HFFc6 (cell line): Measurements from ENCODE around the gene RPS27. TPM values are rescaled to one million over a fixed set of nuclear protein-coding genes. Genes with fewer than 3 reads are reported as not detected.
"Not testable (repeated sequence)": the region's sequence is repeated elsewhere in the genome, so short reads cannot be mapped to it uniquely, and the experiment has no call there.

Source experiments
- DNase-seq: peaks from one replicate; pipeline ENCODE4 v3.0.0-alpha.2; 2018
- H3K27ac Mint-ChIP-seq: 2 replicates; pipeline ENCODE4 v1.8.0; 2020; ENCODE audit warnings: mild to moderate bottlenecking, mixed read lengths
- H3K27me3 Mint-ChIP-seq: 2 replicates; pipeline ENCODE4 v1.8.0; 2021; ENCODE audit warnings: mild to moderate bottlenecking, moderate library complexity, mixed read lengths; ENCODE audit not compliant: insufficient read depth
- H3K36me3 Mint-ChIP-seq: 2 replicates; pipeline ENCODE4 v1.8.0; 2021; ENCODE audit warnings: low read depth, mixed read lengths
- H3K4me1 Mint-ChIP-seq: 2 replicates; pipeline ENCODE4 v1.8.0; 2020; ENCODE audit warnings: low read depth, mixed read lengths
- H3K4me3 Mint-ChIP-seq: 2 replicates; pipeline ENCODE4 v1.8.0; 2020; ENCODE audit warnings: mild to moderate bottlenecking, moderate library complexity, mixed read lengths
- H3K9me3 Mint-ChIP-seq: 2 replicates; pipeline ENCODE4 v1.8.0; 2020; ENCODE audit warnings: mild to moderate bottlenecking, mixed read lengths
- total RNA-seq, 6 experiments: library from RNA; stranded (reverse); fragmentation: NEBNext Ultra II Directional; extraction: Animal tissue kit (Norgen Biotek cat#: 25700); gene quantifications; 2 replicates in 1 of 6; 3 replicates in 5 of 6; pipeline ENCODE4 v1.2.3, GENCODE V29; 2021
- TF ChIP-seq, protein P1 (sequence below): fragments of 200-600 bp; sonication (generic); IDR thresholded peaks from 2 replicates; pipeline ENCODE4 v1.5.0; 2021; ENCODE audit warnings: antibody characterized with exemption, mild to moderate bottlenecking

Gene RPS27
- total RNA-seq, 6 experiments from 2014 or later = 954 to 1,562 (median 1,206) TPM

GRCh38 chr1:153991806-153992205, 1.2 kb downstream of the RPS27 start:
- no peak for DNase-seq
- Mint-ChIP-seq H3K27ac (peak overlapping the region; percentile 99), H3K4me3 (peak overlapping the region; percentile 99), H3K9me3 (peaks cover 7% of the 10 kb centered on the region), H3K4me1 (peaks cover 34% of the 10 kb centered on the region), H3K27me3 (peaks cover 17% of the 10 kb centered on the region), H3K36me3 (peaks cover 41% of the 10 kb centered on the region)
- TF ChIP-seq, protein P1, sequence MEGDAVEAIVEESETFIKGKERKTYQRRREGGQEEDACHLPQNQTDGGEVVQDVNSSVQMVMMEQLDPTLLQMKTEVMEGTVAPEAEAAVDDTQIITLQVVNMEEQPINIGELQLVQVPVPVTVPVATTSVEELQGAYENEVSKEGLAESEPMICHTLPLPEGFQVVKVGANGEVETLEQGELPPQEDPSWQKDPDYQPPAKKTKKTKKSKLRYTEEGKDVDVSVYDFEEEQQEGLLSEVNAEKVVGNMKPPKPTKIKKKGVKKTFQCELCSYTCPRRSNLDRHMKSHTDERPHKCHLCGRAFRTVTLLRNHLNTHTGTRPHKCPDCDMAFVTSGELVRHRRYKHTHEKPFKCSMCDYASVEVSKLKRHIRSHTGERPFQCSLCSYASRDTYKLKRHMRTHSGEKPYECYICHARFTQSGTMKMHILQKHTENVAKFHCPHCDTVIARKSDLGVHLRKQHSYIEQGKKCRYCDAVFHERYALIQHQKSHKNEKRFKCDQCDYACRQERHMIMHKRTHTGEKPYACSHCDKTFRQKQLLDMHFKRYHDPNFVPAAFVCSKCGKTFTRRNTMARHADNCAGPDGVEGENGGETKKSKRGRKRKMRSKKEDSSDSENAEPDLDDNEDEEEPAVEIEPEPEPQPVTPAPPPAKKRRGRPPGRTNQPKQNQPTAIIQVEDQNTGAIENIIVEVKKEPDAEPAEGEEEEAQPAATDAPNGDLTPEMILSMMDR = no peak

DNA sequence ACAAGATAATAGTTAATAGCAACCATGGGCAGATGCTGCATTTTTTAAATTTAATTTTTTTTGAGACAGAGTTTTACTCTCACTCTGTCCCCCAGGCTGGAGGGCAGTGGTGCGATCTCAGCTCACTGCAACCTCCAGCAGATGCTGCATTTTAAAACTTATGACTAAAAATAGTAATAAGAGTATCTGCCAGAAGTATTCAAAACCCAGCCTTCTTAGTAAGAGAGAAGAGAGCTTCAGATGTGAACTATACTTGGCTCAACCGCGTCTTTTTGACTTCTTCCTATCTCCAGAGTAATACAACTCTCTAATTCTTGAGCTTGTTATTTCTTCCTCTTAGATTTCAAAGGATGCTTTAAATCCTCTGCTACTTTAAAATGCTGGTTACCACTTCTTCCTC, 4.6 kb downstream of the RPS27 start:
- H3K4me3 Mint-ChIP-seq = no peak overlapping the region
- no peak overlapping the region for H3K27ac Mint-ChIP-seq
- TF ChIP-seq, protein P1 = no peak
- peaks cover 40% of the 10 kb centered on the region for H3K36me3 Mint-ChIP-seq
- H3K4me1 Mint-ChIP-seq = peaks cover 24% of the 10 kb centered on the region
- peaks cover 17% of the 10 kb centered on the region for H3K27me3 Mint-ChIP-seq
- no peak for DNase-seq
- peaks cover 6% of the 10 kb centered on the region for H3K9me3 Mint-ChIP-seq

DNA sequence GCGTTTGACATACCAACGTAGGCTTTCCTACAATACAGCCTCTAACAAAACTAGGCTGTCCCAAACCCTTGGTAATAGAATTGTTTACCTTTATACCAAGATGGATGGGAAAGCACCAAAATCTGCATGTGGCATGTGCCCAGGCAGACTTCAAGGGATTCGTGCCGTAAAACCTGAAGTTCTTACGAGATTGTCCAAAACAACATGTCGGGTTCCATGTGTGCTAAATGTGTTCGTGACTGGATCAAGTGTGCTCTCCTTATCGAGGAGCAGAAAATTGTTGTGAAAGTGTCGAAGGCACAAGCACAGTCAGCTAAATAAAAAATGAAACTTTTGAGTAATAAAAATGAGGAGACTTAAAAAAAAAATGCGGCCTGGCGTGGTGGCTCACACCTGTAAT, 5.1 kb downstream of the RPS27 start:
- peaks cover 24% of the 10 kb centered on the region for H3K4me1 Mint-ChIP-seq
- H3K27ac Mint-ChIP-seq = no peak overlapping the region
- no peak overlapping the region for H3K4me3 Mint-ChIP-seq
- H3K36me3 Mint-ChIP-seq = peaks cover 35% of the 10 kb centered on the region
- H3K27me3 Mint-ChIP-seq = peaks cover 15% of the 10 kb centered on the region
- H3K9me3 Mint-ChIP-seq = peaks cover 2% of the 10 kb centered on the region
- TF ChIP-seq, protein P1 = no peak
- no peak for DNase-seq

GRCh38 chr1:153996882-153997281, 6.3 kb downstream of the RPS27 start:
- not testable (repeated sequence) for H3K27ac Mint-ChIP-seq, H3K9me3 Mint-ChIP-seq, DNase-seq, H3K27me3 Mint-ChIP-seq, H3K4me3 Mint-ChIP-seq
- H3K36me3 Mint-ChIP-seq = peaks cover 23% of the 10 kb centered on the region
- H3K4me1 Mint-ChIP-seq = peaks cover 27% of the 10 kb centered on the region

DNA sequence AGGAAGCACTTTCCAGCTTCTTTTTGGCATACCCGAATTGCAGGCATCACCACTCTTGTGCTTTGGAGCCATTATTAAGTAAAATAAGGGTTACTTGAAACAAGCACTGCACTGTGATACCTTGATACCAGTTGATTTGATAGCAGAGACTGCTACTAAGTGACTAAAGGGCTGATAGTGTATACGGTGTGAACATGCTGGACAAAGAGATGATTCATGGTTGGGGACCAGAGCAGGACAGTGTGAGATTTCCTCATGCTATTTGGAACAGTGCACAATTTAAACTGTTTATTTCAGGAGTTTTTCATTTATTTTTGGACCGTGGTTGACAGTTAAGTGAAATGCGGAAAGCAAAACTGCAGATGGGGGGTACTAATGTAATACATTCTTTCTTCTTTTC, 9.9 kb downstream of the RPS27 start:
- Mint-ChIP-seq H3K4me3 (no peak overlapping the region), H3K27me3 (no peaks in the 10 kb centered on the region; the same call in 1 of the 2 replicates), H3K36me3 (peaks cover 5% of the 10 kb centered on the region; the same call in 1 of the 2 replicates), H3K4me1 (peaks cover 19% of the 10 kb centered on the region), H3K9me3 (no peaks in the 10 kb centered on the region), H3K27ac (no peak overlapping the region)
- no peak for DNase-seq
- TF ChIP-seq, protein P1 = no peak

DNA sequence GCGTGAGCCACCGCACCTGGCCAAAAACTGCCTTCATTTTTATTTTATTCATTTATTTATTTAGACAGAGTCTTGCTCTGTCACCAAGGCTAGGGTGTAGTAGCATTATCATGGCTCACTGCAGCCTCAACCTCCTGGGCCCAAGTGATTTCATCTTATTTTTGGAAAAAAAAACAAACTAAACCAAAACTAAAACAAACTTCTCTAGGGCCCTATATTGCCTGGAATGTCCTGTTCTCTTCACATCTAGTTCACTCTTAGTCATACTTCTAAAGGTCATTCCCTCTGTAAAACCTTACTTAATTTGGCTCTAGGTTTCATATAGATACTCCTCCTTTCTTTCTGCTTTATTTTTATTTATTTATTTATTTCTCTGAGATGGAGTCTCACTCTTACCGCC, 15.6 kb downstream of the RPS27 start:
- no peaks in the 10 kb centered on the region for H3K36me3 Mint-ChIP-seq
- TF ChIP-seq, protein P1 = no peak
- H3K27me3 Mint-ChIP-seq = no peaks in the 10 kb centered on the region
- peak; percentile 63 for DNase-seq
- H3K4me3 Mint-ChIP-seq = no peak overlapping the region
- H3K9me3 Mint-ChIP-seq = no peaks in the 10 kb centered on the region
- H3K4me1 Mint-ChIP-seq = peaks cover 10% of the 10 kb centered on the region
- H3K27ac Mint-ChIP-seq = peak overlapping the region; percentile 61; the same call in 1 of the 2 replicates
